ENCODE data around the gene ETV3. TPM values are rescaled to one million over a fixed set of nuclear protein-coding genes. Genes with fewer than 3 reads are reported as not detected.

Gene ETV3
- total and polyA plus RNA-seq, 10 of the 15 experiments (the other 5 are each of a cell fraction or from before 2014, with no cell fraction given) = 1.7 to 13.8 (median 7.2) TPM

GRCh38 chr1:157115429-157115838 is 22.8 kb downstream of the ETV3 start:
- WGBS (ENCODE audit: insufficient coverage, insufficient replicate concordance, low lambda C conversion rate, missing lambda C conversion rate) = 0% methylated on average over 3 of the region's 3 CpGs

More at GRCh38 chr1:157115429-157115838, 22.8 kb downstream of the ETV3 start:
- TF ChIP-seq HDAC2 (IDR thresholded peaks at IDR 0.05) (no peak), RCOR1 (conservative IDR thresholded peaks at IDR 0.05; ENCODE audit: low read depth, low read length) (no peak), KLF5 (IDR thresholded peaks at IDR 0.05; ENCODE audit: partially characterized antibody) (no peak), CHD4 (IDR thresholded peaks at IDR 0.05) (no peak), TBL1XR1 (IDR thresholded peaks at IDR 0.05; ENCODE audit: low read depth, low read length) (no peak), IRF4 (IDR thresholded peaks at IDR 0.05; ENCODE audit: low read depth, low read length) (no peak), ZBTB11 (CRISPR knock-in tag; IDR thresholded peaks at IDR 0.05) (no peak), FOXK2 (IDR thresholded peaks at IDR 0.05) (no peak), SMC3 (IDR thresholded peaks at IDR 0.05; ENCODE audit: borderline replicate concordance, low read length) (no peak), POLR2AphosphoS2 (IDR thresholded peaks at IDR 0.05; ENCODE audit: low read depth, low read length) (no peak)
- intact Hi-C loops (cut with micrococcal nuclease; ENCODE audit: unreplicated experiment) = no loop called here
- ChIA-PET POLR2A (interaction anchor here (1.7 kb wide), 1 partner anchor 32 kb away, joined by 4 read pairs; no protein-coding TSS in a partner anchor), RAD21 (ENCODE audit: unreplicated experiment) (interaction anchor here (1.0 kb wide), 1 partner anchor 27 kb away, joined by 3 read pairs; no protein-coding TSS in a partner anchor), CTCF (no interaction called here), SMC1A (ENCODE audit: uncharacterized antibody, unreplicated experiment) (interaction anchor here (0.9 kb wide), 1 partner anchor 39 kb away, joined by 5 read pairs; no protein-coding TSS in a partner anchor)
- Histone ChIP-seq H3K4me1 (ENCODE audit: control insufficient read depth, insufficient read depth, low read length) (peaks cover 18% of the 10 kb centered on the region), H4K20me1 (ENCODE audit: control insufficient read depth, insufficient read depth) (no peaks in the 10 kb centered on the region), H3K27me3 (replicated peaks in 1 of 2; ENCODE audit: control insufficient read depth in 2 of 2, insufficient read depth in 2 of 2, low read length in 1 of 2) (0 out of 4 replicates have a peak, but pooled peaks cover 0 to 2% of the 10 kb centered on the region in 2 experiments), H2AFZ (ENCODE audit: control insufficient read depth, low read depth, low read length) (no peak overlapping the region), H3K36me3 (ENCODE audit: control insufficient read depth in 2 of 2, insufficient read depth in 2 of 2, low read length in 1 of 2) (no peaks in the 10 kb centered on the region), H3K27ac (ENCODE audit: control insufficient read depth, insufficient read depth) (no peak overlapping the region), H3K9me3 (replicated peaks; ENCODE audit: control insufficient read depth, insufficient read depth, low read length) (no peaks in the 10 kb centered on the region), H3K4me2 (ENCODE audit: control insufficient read depth, insufficient read depth) (no peak overlapping the region), H3K4me3 (no peak overlapping the region), H3K79me2 (ENCODE audit: control insufficient read depth, insufficient read depth, low read length) (no peaks in the 10 kb centered on the region), H3K9ac (ENCODE audit: control insufficient read depth, insufficient read depth, low read length) (no peak overlapping the region)
- ATAC-seq (no peak), FAIRE-seq (no peak), DNase-seq (ENCODE audit: low read depth, low spot score) (no peak)
- in situ Hi-C loops (cut with MboI) = no loop called here
- no TSS peak for BruUV-seq (replicated peaks)

Measured in GM12878 (cell line).